H7 (cell line): ENCODE measurements around the gene SLC2A4RG. TPM values are rescaled to one million over a fixed set of nuclear protein-coding genes. Genes with fewer than 3 reads are reported as not detected.
A peak's percentile ranks its signal among the peaks of the same experiment; 100 is the strongest.

ENCODE experiments used
- DNase-seq: peaks from one replicate; pipeline ENCODE4 v3.0.0; 2012
- H3K27me3 ChIP-seq: 2 replicates; pipeline ENCODE4 v1.6.0; 2011; ENCODE audit warnings: mild to moderate bottlenecking, low read length; ENCODE audit not compliant: control insufficient read depth, insufficient read depth
- H3K36me3 ChIP-seq: replicated peaks from 2 replicates; pipeline ENCODE4 v1.5.1; 2011; ENCODE audit warnings: low read length; ENCODE audit not compliant: control insufficient read depth, insufficient read depth
- H3K4me3 ChIP-seq: 2 replicates; pipeline ENCODE4 v1.5.1; 2011; ENCODE audit warnings: low read depth, mild to moderate bottlenecking, control low read depth, low read length, moderate library complexity; ENCODE audit not compliant: insufficient read depth
- total RNA-seq: library from RNA; depleted of rRNA; stranded (reverse); fragments of >200 nt; shearing (Covaris generic); gene quantifications from 2 replicates; pipeline ENCODE4 v1.2.3, GENCODE V29; 2014

The SLC2A4RG gene
- total RNA-seq, 1 experiment from 2014 or later, result 62.2 TPM

DNA sequence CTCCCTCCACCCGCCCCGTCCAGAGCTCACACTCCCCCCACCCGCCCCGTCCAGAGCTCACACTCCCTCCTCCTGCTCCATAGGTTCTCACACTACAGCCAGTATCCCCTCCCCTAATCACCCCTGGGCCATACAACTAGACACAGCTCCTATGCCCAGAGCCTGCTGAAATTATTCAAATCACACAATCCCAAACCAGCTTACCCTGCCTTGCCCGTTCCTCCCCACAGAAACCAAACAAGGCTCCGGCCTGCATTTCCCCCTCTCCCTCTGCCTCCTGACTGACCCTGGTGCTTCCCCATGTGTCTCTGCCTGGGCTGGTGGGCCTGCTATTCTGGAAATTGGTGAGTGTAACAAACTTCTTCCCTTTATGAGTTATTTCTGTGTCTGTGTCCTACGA lies 18.6 kb downstream of the SLC2A4RG start:
- H3K4me3 ChIP-seq, result no peak overlapping the region
- peak; percentile 26 for DNase-seq

DNA sequence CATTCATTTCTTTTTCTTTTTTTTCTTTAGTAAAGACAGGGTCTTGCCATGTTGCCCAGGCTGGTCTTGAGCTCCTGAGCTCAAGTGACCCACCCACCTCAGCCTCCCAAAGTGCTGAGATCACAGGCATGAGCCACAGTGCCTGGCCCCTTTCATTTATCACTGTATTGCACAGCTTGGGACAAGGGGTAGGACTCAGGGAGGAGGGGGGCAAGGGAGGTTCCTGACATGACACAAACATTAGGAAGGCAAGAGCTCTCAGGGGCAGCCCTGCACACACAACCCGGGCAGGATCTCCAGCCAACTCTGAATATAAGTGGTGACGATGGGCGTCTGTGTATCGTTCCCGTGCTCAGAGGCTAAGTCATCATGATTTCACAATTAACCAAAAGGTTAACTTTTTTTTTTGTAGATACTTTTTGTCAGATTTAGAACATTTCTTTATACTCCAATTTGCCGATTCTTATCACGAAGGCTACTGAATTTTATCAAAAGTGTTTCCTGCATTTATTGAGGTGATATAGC lies 19.9 kb downstream of the SLC2A4RG start:
- DNase-seq, result peak; percentile 12
- Histone ChIP-seq H3K4me3 (no peak overlapping the region), H3K36me3 (peaks cover 2% of the 10 kb centered on the region; the same call in 1 of the 2 replicates), H3K27me3 (no peaks in the 10 kb centered on the region)

More for the DNA sequence above, 18.6 kb downstream of the SLC2A4RG start:
- H3K36me3 ChIP-seq, result peaks cover 2% of the 10 kb centered on the region; the same call in 1 of the 2 replicates
- H3K27me3 ChIP-seq, result no peaks in the 10 kb centered on the region

GRCh38 chr20:63765082-63765873 lies 25.7 kb downstream of the SLC2A4RG start:
- Histone ChIP-seq H3K4me3 (no peak overlapping the region), H3K36me3 (peaks cover 2% of the 10 kb centered on the region), H3K27me3 (no peaks in the 10 kb centered on the region)
- DNase-seq, result no peak

DNA sequence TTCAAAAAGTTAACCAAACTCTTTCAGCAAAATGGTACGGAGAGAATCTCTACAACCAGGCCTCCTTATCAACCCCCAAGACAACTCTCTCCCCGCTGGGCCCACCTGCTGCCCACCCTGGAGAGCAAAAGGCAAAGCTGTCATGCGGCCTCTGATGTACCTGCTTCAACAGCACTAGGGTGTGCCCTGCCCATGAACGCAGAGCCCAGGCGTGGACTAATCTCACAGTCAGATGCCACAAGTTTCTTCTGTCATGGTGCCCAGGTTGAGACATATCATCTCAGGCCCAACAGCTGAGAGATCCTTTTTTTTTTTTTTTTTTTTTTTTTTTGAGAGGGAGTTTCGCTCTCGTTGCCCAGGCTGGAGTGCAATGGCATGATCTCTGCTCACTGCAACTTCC lies 26.3 kb downstream of the SLC2A4RG start:
- H3K36me3 ChIP-seq, result peaks cover 2% of the 10 kb centered on the region
- DNase-seq, result no peak
- no peak overlapping the region for H3K4me3 ChIP-seq

DNA sequence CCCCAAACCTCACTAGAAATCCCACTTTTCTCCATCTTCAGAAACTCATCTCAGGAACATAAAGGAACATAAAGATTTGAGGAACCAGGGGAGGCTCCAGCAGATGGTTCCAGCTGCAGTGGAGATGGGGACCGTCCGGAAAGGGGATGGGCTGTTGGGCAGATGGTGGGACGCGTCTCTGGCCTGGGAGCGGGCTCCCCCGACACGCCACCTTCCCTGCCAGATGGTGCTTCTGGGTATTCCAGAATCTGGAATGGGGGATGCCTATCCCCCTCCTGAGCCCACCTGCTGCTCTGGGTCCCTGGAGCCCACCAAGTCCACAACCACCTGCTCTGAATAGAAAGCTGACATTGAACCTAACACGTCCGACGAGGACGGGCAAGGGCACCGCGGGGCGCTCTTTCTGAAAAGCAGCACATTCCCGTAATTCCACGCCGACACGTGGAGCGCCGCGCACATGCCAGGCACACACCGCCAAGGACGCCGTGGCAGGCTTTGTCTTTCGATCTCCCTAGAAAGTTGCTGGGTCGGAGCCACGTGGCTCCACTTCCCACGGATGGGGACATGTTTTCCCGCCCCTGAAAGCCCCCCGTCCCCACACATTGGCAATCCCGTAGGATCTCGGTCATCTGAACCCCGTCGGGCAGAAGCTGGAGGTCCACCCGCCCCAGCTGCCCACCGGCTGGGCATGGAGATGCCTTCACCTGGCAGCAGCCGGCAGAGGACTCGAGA lies 27.3 kb downstream of the SLC2A4RG start:
- H3K4me3 ChIP-seq, result no peak overlapping the region
- DNase-seq, result peak; percentile 55

More for the DNA sequence above, 26.3 kb downstream of the SLC2A4RG start:
- no peaks in the 10 kb centered on the region for H3K27me3 ChIP-seq

DNA sequence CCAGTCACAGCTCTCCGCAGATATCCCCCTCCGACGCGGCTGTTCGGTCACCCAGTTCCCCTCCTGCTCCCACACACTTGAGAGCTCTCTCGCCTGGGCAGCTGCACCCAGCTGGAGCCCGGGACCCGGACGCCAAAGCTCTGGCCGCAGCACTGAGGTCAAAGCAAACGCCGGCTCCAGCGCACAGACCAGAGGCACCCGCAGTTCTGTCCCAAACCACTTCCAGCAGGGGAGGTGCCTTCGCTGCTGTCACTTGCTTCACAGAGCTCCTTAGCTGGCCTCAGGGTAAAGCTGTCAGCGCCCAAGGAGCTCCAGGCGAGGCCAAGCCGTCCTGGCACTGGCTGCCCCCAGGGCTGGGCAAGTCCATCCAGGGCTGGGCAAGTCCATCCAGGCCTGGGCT lies 27.9 kb downstream of the SLC2A4RG start:
- Histone ChIP-seq H3K27me3 (no peaks in the 10 kb centered on the region), H3K4me3 (no peak overlapping the region), H3K36me3 (no peaks in the 10 kb centered on the region; the same call in none of the 2 replicates)
- DNase-seq, result peak; percentile 50

More for the DNA sequence above, 27.3 kb downstream of the SLC2A4RG start:
- Histone ChIP-seq H3K27me3 (no peaks in the 10 kb centered on the region), H3K36me3 (peaks cover 2% of the 10 kb centered on the region)

GRCh38 chr20:63767886-63768285 lies 28.3 kb downstream of the SLC2A4RG start:
- Histone ChIP-seq H3K27me3 (no peaks in the 10 kb centered on the region), H3K36me3 (no peaks in the 10 kb centered on the region; the same call in none of the 2 replicates), H3K4me3 (no peak overlapping the region)
- no peak for DNase-seq

GRCh38 chr20:63768591-63769515 lies 29.3 kb downstream of the SLC2A4RG start:
- H3K36me3 ChIP-seq, result no peaks in the 10 kb centered on the region; the same call in none of the 2 replicates
- DNase-seq, result peak; percentile 46

DNA sequence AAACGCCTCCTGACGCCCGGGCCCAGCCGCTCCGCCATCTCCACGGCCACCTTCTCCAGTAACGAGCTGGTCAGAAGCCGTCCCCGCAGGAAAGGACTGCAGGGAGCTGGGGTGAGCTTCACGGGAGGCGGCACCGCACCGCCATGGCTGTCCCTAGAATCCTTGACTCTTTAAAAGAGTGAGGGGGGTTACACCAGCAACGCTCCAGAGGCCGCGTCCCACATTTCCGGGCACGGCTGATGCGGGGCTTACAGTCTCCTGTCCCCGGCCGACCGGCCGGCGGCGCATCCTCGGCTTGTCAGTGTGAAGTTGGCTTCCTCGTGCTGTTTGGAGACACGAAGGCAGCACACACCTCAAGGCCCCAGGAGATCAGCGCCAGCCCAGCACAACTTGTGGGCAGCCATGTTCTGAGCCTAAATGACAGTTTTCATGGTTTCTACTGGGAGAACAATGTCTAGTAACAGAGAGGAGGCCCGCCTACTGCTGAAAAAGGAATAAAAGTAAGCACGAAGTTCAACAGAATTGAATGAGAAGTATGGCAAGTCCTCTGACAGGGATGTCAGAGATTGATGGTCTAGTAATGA lies 30.4 kb downstream of the SLC2A4RG start:
- Histone ChIP-seq H3K36me3 (no peaks in the 10 kb centered on the region; the same call in none of the 2 replicates), H3K27me3 (no peaks in the 10 kb centered on the region), H3K4me3 (no peak overlapping the region)
- DNase-seq, result peak; percentile 52

More at GRCh38 chr20:63768591-63769515, 29.3 kb downstream of the SLC2A4RG start:
- no peaks in the 10 kb centered on the region for H3K27me3 ChIP-seq
- no peak overlapping the region for H3K4me3 ChIP-seq

DNA sequence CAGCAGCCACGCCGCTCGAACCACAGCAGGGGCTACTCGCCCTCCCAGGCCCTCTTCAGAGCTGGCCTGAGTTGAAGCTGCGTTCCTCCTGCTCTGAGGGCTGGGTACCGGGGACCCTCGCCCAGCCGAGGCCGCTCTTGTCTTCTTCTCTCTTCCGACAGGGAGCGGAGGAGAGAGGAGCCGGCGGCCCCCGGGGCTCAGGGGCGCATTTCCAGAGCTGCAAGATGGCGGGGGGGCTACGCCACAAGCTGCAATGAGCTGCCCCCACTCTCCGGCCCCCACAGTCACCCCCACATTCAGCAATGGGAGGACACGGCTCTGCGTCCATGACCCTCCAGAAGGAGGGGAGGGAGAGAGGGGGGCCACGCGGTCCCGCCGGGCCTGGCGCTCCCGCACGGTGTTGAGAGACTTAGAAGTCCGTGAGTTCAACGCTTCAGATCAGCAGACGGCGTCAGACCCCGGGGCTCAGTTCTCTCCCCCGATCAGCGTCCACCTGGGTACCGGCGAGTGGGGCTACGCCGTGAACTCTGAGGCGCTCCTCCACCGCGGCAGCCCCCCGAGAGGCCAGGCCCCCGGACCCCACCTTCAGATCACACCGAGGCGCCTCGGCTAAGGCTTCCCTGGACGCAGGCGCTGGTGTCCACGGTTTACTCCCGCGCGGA lies 31.6 kb downstream of the SLC2A4RG start:
- Histone ChIP-seq H3K36me3 (no peaks in the 10 kb centered on the region; the same call in none of the 2 replicates), H3K27me3 (no peaks in the 10 kb centered on the region), H3K4me3 (no peak overlapping the region)
- peak; percentile 59 for DNase-seq

DNA sequence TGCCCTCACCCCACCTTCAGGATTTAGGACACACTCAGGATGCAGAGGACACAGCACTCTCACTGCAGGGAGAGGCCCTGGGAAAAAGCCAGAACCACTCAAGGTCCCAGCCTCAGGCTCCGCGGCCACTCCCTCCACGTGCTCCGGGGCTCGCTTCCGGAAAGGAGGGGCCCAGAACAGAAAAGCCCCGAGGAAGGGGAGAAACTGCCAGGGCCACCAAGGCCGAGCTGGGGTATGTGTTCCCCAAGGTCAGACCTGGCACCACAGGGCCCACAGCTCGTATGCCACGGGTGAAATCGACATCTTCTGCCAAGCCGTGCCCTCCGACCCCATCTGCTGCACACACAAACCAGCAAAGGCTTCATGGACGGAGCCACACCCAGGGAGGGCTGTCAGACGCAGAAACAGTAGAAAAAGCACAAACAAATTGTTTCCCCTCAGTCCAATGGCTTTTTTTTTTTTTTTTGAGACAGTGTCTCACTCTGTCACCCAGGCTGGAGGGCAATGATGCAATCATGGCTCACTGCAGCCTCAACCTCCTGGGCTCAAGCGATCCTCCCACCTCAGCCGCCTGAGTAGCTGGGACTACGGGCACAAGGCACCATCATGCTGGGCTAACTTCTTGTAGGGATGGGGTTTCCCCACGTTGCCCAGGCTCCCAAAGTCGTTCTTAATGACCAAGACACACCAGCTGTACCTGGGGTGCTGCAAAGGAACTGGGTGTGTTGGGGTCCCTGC lies 33.4 kb downstream of the SLC2A4RG start:
- Histone ChIP-seq H3K27me3 (no peaks in the 10 kb centered on the region), H3K36me3 (no peaks in the 10 kb centered on the region; the same call in 1 of the 2 replicates), H3K4me3 (no peak overlapping the region)
- peak; percentile 60 for DNase-seq

GRCh38 chr20:63773571-63774241 lies 34.1 kb downstream of the SLC2A4RG start:
- Histone ChIP-seq H3K36me3 (no peaks in the 10 kb centered on the region; the same call in 1 of the 2 replicates), H3K4me3 (no peak overlapping the region), H3K27me3 (no peaks in the 10 kb centered on the region)
- peak; percentile 55 for DNase-seq
